GM18502 (cell line): Measurements from ENCODE around the gene PTPRZ1.

ENCODE experiments used
- ATAC-seq: cut with Tn5 transposase; IDR thresholded peaks from one replicate; pipeline ENCODE4 v1.9.1; 2021; ENCODE audit warnings: mild to moderate bottlenecking; ENCODE audit not compliant: unreplicated experiment, poor library complexity

PTPRZ1 gene

DNA sequence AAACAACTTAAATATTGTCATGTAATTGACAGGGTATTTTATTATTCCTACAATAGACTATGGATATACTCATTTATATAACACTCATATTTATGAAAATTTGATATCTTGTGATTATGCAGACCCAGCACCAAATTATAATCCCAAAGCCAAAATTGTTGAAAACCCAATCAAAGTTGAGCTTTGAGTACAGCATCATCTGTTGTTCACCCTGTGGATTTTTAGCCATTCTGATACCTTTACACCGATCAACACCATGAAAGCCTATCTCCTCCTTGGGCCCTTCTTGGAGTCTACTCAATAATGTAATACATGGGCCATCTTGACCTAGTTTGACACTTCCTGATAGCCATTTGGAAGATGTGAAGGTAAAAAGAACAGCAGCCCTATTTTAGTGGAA is 221.6 kb downstream of the PTPRZ1 start:
- no peak for ATAC-seq

DNA sequence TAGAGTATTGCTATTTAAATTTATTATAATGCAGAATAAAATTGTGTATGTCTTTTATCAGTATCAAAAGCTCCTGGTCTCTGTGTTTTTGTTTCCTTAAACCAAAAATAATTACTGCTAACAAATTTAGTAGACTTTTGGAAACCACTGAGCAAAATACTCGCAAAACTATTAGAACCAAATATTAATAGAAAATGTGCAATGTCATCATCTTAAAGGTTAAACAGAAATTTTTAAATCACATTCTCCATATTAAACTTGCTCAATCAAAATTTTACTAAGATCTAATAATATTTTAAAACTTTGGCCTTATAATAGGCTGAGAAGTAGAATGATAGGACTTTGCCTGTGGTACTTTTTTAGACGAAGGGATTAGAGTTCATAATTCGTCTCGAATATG is 222.7 kb downstream of the PTPRZ1 start:
- ATAC-seq = no peak

DNA sequence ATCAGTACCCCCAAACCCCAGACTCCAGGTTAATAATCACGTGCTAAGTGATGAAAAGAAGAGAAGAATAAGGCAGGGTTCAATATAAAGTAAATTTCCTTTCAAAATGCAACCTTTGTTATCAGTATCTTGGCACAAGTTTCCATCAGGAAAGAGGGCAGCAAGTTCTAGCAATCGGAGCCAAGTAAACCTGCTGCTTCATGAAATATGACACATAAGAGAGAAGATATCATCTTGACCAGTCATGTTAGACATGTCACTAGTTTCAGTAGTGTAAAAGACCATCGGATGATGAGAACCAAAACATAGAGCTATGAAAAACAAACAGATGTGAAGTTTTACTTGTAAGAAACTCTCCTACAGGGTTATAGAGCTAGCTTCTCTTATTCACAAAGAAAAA is 227.1 kb downstream of the PTPRZ1 start:
- ATAC-seq = no peak

DNA sequence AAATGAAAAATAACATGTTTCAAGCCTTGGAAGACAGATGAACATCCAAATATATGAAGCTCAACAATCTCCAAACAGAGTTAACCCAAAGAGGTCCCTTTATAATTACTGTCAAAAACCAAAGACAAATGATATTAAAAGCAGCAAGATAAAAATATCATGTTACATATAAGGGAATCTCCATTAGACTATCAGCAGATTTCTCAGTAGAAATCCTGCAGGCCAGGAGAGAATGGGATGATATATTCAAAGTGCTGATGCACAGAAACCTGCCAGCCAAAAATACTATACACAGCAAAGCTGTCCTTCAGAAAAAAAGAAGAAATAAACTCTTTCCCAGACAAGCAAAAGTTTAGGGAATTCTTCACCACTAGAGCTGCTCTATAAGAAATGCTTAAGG is 230.1 kb downstream of the PTPRZ1 start:
- ATAC-seq = no peak
